HT-29 (cell line): ENCODE measurements around the gene MSH3. TPM values are rescaled to one million over a fixed set of nuclear protein-coding genes. Genes with fewer than 3 reads are reported as not detected.
"Not testable (repeated sequence)": the region's sequence is repeated elsewhere in the genome, so short reads cannot be mapped to it uniquely, and the experiment has no call there.

Experiments
- DNase-seq: peaks from one replicate; pipeline ENCODE4 v3.0.0-alpha.2; 2015; ENCODE audit warnings: low spot score
- total RNA-seq: library from RNA; depleted of rRNA; stranded (reverse); fragments of >200 nt; shearing (Covaris generic); gene quantifications from 2 replicates; pipeline ENCODE4 v1.2.3, GENCODE V29; 2014

Gene MSH3
- total RNA-seq, 1 experiment from 2014 or later: 7.4 TPM

GRCh38 chr5:80753712-80754111, 99.3 kb downstream of the MSH3 start:
- no peak for DNase-seq

DNA sequence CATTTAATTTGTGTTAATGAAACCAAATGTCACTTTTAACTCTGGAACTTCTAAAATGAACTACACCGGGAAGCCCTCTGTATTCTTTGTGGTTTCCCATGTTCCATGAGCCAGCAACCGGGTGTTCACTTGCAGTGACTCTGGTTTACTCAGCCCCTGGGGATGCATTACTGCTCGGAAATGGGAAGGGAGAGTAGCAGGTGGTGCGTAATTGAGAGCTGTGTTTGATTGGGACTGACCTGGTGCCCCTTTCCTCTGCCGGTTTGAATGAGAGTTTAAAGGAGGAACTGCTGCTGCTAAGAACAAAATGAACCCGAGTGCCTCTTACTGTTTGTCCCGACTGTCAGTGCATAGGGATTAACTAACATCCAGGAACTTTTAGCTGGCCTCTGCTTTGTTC, 100.4 kb downstream of the MSH3 start:
- DNase-seq: no peak

DNA sequence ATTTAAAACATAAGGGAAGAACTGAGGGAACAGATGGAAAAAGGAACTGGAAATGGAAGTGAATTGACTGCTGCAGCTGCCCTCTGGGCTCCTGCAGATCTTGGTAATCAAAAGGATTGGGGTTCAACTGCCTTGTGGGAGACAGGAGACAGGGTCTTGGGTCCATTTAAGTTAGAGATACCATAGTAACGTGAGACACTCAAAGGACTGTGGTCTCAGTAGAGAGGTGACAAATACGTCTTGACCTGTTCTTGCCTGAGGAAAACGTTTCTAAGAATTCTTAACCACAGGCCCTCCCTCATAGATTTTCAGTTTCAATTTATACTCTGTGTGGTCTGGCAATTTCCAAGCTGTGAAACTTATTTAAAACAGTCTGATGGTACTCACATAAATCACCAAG, 101.2 kb downstream of the MSH3 start:
- no peak for DNase-seq

DNA sequence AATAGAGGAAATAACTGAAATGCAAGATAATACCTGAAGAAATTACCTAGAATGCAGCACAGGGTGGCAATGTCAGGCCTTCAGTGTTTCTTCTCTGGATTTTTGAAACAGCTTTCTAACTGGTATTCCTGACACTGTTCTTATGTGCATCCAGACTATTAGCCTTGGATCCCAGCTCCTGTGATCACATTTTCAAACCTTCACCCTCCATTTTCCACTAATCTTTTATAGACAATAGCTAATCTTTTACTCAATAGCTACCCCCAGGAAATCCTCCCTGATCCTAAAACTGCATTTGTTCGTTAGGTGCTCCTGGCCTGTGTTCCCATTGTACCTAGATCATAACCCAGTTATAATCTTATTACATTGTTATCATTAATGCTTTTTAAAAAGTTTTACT, 101.8 kb downstream of the MSH3 start:
- no peak for DNase-seq

- DNase-seq: no peak
Measured at GRCh38 chr5:80757290-80757689, 102.8 kb downstream of the MSH3 start.

- DNase-seq: no peak
Measured at GRCh38 chr5:80759866-80760577, 105.6 kb downstream of the MSH3 start.

DNA sequence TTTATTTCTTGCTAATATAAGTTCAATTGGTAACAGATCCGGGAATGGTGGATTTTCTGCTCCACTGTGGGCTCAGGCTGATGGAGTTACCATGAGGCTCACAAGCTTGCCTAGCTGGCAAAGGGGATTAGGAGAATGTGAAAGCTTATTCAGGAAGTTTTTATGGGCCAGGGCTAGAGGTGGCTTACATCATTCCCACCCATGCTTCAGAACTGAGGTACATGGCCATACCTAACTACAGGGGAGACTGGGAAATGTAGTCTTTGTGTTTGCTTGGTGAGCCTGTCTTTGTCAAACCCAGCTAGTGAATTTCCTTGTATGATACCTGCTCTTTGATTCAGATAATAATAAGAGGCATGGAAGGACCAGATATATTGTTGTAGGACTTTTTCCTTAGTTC, 106.2 kb downstream of the MSH3 start:
- no peak for DNase-seq

- peak; percentile 4 for DNase-seq
Measured at GRCh38 chr5:80761176-80761575, 106.7 kb downstream of the MSH3 start.

DNA sequence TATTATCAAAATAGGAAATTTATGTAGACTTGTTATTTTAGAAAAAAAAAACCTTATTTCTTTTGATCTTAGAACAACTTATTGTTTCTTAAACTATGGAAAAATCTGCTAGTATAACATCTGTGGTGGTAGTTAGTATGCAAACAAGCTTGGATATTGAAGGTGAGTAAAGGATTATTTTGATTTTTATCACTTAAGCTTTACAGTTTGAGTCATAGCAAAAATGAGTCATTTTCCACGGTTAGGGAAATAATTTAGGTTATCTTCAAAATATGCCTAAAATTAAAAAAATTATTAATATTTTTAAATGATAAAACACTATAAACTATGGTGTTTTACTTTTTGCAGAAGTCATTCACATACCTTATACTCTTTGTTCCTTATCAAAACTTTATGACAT, 107.5 kb downstream of the MSH3 start:
- DNase-seq: no peak

DNA sequence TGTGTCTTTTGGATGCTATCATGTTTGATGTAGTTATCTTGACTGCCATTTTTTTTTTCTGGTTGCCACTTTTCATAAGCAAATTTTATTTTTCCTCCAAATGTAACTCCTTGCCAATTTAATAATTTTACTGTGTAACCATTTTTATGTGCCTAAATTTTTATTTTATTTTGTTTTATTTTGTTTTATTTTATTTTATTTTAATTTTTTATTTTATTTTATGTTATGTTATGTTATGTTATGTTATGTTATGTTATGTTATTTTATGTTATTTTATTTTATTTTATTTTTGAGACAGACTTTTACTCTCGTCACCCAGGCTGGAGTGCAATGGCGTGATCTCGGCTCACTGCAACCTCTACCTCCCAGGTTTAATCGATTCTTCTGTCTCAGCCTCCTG, 108.1 kb downstream of the MSH3 start:
- no peak for DNase-seq

- DNase-seq: no peak
Measured at GRCh38 chr5:80763211-80763610, 108.8 kb downstream of the MSH3 start.

- DNase-seq: no peak
Measured at GRCh38 chr5:80763873-80764647, 109.6 kb downstream of the MSH3 start.

GRCh38 chr5:80764786-80765185, 110.3 kb downstream of the MSH3 start:
- DNase-seq: no peak

DNA sequence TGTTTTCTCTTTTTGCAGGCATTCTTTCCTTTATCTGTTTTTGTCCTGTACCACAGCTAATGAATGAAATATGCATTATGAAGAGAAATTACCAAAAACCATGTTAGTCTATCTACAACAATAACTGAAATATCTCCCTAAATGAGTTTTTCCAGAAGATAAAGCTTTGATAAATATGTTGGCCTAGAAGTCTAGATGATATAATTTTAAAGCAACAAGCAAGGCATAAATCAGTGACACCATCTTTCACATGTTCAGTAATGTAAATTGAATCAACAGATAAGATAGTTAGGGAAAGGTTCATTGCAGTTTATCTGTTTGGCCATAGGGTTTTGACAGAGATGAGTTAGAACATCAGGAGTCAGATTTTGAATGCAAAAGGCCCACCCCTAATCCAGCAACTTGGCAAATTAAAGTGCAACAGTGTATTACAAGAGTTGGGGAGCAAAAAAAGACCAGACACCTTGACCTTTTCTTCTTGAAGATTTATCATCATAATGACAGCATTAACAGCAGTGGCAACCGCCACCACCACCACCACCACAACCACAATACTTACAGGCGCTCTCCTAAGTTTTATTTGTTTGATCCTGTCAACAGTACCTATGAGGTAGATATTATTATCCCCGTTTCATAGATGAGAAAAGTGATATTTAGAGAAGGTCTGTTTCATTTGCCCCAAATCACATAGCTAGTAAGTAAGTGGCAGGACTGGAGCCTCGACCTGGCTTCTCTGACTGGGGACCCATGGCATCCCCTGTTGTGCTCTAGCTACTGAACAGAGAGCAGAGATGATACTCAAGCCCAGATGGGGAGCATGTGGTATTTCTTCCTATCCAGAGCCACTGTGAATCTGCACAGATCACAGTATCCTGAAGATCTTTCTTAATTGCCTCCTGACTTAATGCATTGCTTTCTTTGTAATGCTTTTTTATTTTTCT, 123.2 kb downstream of the MSH3 start:
- DNase-seq: no peak

DNA sequence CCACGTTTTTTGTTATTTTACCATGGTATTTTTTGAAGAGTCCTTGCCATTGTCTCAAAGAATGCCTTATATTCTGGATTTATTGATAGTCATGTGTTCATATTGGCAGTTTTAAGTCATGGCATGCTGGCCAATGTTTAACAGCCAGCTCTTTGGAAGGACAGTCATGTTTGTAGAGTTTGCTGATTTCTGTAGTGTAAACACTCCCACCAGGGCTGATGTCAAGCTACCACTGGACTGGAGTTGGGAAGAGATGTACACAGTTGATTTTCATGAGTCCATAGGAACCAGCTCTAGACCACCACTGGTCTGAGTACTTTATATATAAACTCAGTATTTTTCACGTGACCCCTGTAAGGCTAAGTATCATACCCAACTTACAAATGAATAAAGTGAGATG, 125.6 kb downstream of the MSH3 start:
- no peak for DNase-seq

- DNase-seq: no peak
Measured at GRCh38 chr5:80780761-80781285, 126.4 kb downstream of the MSH3 start.

GRCh38 chr5:80781356-80781755, 126.9 kb downstream of the MSH3 start:
- no peak for DNase-seq

GRCh38 chr5:80782626-80783025, 128.2 kb downstream of the MSH3 start:
- no peak for DNase-seq

- DNase-seq: not testable (repeated sequence)
Measured at GRCh38 chr5:80783751-80784150, 129.3 kb downstream of the MSH3 start.

- DNase-seq: no peak
Measured at GRCh38 chr5:80784451-80784850, 130.0 kb downstream of the MSH3 start.

DNA sequence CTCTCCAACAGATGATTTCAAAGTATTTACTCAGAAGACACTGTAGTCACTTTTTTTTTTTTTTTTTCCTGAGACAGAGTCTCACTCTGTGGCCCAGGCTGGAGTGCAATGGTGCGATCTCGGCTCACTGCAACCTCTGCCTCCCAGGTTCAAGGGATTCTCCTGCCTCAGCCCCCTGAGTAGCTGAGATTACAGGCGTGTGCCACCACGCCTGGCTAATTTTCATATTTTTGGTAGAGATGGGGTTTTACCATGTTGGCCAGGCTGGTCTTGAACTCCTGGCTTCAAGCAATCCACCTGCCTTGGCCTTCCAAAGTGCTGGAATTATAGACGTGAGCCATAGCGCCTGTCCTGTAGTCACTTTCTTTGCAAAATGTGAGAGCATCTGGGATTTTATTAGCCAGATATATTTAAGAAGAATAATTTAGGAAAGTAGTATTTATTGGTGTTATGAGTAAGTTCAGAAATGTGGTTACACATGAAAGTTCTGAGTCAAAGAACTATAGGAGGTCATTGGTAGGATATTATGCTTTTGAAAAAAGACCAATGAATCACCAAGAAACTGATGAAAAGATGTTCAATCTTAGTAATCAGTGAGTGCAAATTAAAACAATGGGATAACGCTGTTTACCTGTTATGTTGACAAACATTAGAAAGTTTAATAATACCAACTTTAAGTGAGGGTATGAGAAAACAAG, 135.0 kb downstream of the MSH3 start:
- not testable (repeated sequence) for DNase-seq
